DMS114 treated with DMSO at 0.1 percent for 48 hours (cell line): ENCODE measurements around the gene ERP44.

ENCODE experiments used
- DNase-seq: peaks from one replicate; lab custom pipeline; 2025; ENCODE audit not compliant: unreplicated experiment; lab: John Stamatoyannopoulos, UW

The ERP44 gene

DNA sequence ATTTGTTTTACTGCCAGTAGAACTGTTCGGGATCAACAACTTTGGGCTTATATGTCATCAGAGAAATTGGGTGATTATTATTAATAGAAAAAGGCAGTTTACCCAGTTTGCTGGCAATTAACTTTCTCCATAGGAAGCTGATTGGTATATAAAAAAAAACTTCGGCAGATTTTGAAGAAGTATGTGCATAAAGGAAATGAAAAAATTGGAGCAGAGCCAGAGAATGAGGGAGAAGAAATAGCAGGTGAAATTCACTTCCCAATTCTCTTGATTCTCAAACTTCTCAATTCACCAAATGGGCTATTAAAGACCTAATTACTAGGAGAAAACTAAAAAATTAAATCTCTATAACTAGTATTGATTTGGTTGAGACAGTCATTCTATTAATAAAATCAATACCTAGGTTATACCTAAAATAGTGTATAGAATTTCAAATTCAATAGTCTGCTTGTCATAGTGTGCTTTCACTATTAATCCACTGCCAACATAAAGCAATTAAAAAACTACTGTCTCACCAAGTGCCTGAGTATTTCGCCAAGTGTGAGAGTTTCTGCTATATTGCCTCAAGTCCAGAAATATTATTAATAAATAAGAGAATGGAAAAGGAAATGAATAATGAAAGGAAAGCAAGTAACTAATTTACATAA, 144.8 kb downstream of the ERP44 start:
- no peak for DNase-seq

- no peak for DNase-seq
Observed at GRCh38 chr9:99948896-99949295, 149.9 kb downstream of the ERP44 start.

- no peak for DNase-seq
Observed at GRCh38 chr9:99948482-99948881, 150.3 kb downstream of the ERP44 start.

DNA sequence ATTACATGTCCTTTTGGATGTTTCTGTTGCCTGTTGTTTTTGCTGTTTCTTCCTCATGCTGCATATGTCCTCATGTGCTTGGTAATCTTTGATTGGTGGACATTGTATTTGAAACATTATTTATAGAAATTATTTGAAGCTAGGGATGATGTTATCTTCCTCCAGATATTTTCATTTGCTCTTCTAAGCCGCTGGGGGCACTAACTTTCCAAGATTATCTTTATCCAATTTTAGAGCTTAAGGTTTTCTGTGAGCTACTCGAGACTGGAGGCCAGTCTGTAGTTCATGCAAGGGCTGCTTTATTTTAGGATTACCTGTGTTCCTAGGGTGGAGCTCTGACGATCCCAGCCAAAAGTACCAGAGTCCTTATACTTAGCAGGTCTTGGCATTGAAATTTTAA, 151.4 kb downstream of the ERP44 start:
- DNase-seq = no peak

DNA sequence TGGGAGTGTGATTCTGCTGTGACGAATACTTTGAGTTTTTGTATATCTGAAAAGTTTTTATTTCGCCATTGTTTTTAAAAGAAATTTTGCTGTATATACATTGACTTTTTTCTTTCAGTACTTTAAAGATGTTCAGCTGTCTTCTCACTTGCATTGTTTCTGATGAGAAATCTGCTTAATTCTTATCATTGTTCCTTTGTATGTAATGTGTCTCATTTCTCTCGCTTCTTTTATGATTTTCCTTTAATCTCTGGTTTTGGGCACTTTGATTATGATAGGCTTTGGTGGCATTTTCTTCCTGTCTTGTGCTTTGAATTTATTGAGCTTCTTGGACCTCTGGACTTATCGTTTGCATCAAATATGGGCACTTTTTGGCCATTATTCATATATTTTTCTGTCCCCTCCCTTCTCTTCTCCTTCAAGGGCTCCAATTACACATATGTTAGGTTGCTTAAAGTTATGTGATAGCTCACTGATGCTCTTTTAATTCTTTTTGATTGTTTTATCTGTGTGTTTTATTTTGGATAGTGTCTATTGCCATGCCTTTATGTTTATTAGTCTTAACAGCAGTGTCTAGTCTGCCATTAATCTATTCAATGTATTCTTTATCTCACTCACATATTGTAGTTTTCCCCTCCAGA, 161.7 kb downstream of the ERP44 start:
- DNase-seq = no peak

- no peak for DNase-seq
Observed at GRCh38 chr9:99931155-99931840, 167.5 kb downstream of the ERP44 start.

DNA sequence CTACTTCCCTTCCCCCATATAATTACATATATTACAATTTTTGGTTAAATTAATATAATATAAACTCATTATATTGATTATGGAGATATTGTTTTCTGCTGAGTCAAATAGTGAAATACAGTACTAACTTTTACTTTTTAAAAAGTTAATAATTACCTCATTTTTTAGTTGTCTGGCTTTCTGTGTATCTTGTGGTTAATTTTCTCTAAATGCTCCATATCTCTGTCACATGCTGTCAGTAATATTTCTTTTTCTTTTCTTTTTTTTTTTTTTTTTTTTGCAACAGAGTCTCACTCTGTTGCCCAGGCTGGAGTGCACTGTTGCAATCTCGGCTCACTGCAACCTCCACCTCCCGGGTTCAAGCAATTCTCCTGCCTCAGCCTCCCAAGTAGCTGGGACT, 169.1 kb downstream of the ERP44 start:
- no peak for DNase-seq
